B cell (primary cell): ENCODE data around the gene ADSS1.

ENCODE experiments used
- EZH2 ChIP-seq: IDR thresholded peaks from 2 replicates; pipeline ENCODE4 v1.6.1; 2012; ENCODE audit warnings: borderline replicate concordance, low read depth, mild to moderate bottlenecking, moderate library complexity, low read length; ENCODE audit not compliant: insufficient read depth, poor library complexity, severe bottlenecking
- TF ChIP-seq, protein P1 (sequence below): fragments of 200-600 bp; IDR thresholded peaks from one replicate; pipeline ENCODE4 v1.8.0; 2022; ENCODE audit warnings: antibody characterized with exemption, mild to moderate bottlenecking

DNA sequence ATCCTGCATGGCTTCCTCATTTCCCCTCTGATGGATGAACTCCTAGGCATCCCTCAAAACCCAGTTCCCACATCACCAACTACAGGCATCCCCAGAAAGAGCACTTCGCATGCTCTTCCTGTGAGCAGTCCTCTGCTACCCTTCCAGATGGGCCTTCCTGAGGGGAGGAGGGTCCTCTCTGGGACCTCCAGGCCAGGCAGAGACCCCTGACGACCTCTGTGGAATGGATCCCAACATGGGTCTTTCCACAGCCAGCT lies 69.6 kb downstream of the ADSS1 start:
- TF ChIP-seq, protein P1, sequence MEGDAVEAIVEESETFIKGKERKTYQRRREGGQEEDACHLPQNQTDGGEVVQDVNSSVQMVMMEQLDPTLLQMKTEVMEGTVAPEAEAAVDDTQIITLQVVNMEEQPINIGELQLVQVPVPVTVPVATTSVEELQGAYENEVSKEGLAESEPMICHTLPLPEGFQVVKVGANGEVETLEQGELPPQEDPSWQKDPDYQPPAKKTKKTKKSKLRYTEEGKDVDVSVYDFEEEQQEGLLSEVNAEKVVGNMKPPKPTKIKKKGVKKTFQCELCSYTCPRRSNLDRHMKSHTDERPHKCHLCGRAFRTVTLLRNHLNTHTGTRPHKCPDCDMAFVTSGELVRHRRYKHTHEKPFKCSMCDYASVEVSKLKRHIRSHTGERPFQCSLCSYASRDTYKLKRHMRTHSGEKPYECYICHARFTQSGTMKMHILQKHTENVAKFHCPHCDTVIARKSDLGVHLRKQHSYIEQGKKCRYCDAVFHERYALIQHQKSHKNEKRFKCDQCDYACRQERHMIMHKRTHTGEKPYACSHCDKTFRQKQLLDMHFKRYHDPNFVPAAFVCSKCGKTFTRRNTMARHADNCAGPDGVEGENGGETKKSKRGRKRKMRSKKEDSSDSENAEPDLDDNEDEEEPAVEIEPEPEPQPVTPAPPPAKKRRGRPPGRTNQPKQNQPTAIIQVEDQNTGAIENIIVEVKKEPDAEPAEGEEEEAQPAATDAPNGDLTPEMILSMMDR: no peak
- TF ChIP-seq EZH2: no peak
